Measurements from ENCODE around the gene EDA. TPM values are rescaled to one million over a fixed set of nuclear protein-coding genes. Genes with fewer than 3 reads are reported as not detected.

EDA gene
- total and polyA plus RNA-seq, 2 of the 13 experiments (the other 11 are each of a cell fraction or from before 2014, with no cell fraction given) = 8.8 to 11.2 TPM

GRCh38 chrX:70046978-70047377, 431.1 kb downstream of the EDA start (continued):
- TF ChIP-seq PRDM15 (CRISPR knock-in tag; IDR thresholded peaks at IDR 0.05) = no peak

DNA sequence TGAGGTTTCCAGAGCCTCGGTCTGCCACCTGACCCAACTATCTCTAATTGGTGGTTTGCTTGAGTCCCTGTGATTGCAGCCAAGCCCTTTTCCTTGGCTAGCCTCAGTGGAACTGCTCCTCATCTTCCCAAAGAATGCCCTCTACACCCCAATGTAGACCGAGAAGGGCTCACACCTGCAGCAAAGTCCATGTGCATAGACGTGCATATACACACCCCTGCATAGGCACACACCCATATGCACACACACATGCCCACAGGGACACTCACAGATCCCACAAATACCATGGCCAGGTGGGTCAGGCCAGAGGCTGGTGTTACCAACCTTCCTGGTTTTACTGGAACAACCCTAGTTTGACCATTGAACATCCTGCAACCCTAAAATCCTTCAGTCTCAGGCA, 433.5 kb downstream of the EDA start:
- no peak for TF ChIP-seq ZFP36 (IDR thresholded peaks at IDR 0.05; ENCODE audit: borderline replicate concordance, low read depth, low read length, partially characterized antibody)
- TF ChIP-seq DNMT3B (CRISPR knock-in tag; conservative IDR thresholded peaks at IDR 0.05) = no peak
- TF ChIP-seq CCAR2 (optimal IDR thresholded peaks at IDR 0.05; ENCODE audit: low read depth, low read length) = no peak
- TF ChIP-seq ZSCAN31 (CRISPR knock-in tag; IDR thresholded peaks at IDR 0.05; ENCODE audit: low read depth) = no peak
- TF ChIP-seq JUND (CRISPR knock-in tag; IDR thresholded peaks at IDR 0.05) = no peak
- H3K4me1 ChIP-seq (ENCODE audit: insufficient read depth, low read length) = no peaks in the 10 kb centered on the region
- no peaks in the 10 kb centered on the region for H3K79me2 ChIP-seq (ENCODE audit: insufficient read depth, low read length)
- H3K9me3 ChIP-seq (ENCODE audit: low read length) = no peaks in the 10 kb centered on the region
- H3K27ac ChIP-seq (ENCODE audit: extremely low read length, insufficient read depth, low read length) = no peak overlapping the region
- FAIRE-seq = no peak
- H2AFZ ChIP-seq (ENCODE audit: low read length) = no peak overlapping the region
- in situ Hi-C loops (cut with HindIII; ENCODE audit: extremely low pct_ligation_motif_present, low pct_unique_long_range_greater_than_20kb) (no loop called here), intact Hi-C loops (cut with micrococcal nuclease; ENCODE audit: unreplicated experiment) (no loop called here)
- ChIA-PET POLR2A (no interaction called here), CTCF (ENCODE audit: low intra/inter-chr PET ratio, low total read pairs) (no interaction called here)
- H3K9ac ChIP-seq (ENCODE audit: insufficient read depth, low read depth, low read length) = no peak overlapping the region
- no peak for ATAC-seq
- BruUV-seq (replicated peaks) = no TSS peak
- no peaks in the 10 kb centered on the region for H3K27me3 ChIP-seq (ENCODE audit: control insufficient read depth in 1 of 2, insufficient read depth in 2 of 2, low read length in 2 of 2)
- no peaks in the 10 kb centered on the region for H3K36me3 ChIP-seq (replicated peaks in 1 of 2; ENCODE audit: control insufficient read depth in 1 of 2, insufficient read depth in 2 of 2, low read length in 2 of 2)
- no peak for DNase-seq (ENCODE audit: low spot score)
- H3K4me2 ChIP-seq (ENCODE audit: low read depth, low read length) = no peak overlapping the region
- no peaks in the 10 kb centered on the region for H4K20me1 ChIP-seq (ENCODE audit: insufficient read depth, low read length)
- no peak overlapping the region for H3K4me3 ChIP-seq (replicated peaks in 1 of 3; ENCODE audit: insufficient read depth in 1 of 3, low read depth in 2 of 3, low read length in 3 of 3)
- WGBS (ENCODE audit: low lambda C conversion rate) = 0% methylated on average over 1 of the region's 3 CpGs
